NCI-H2171 treated with DMSO at 0.1 percent for 48 hours (cell line): ENCODE results near the gene SDK1.
"Not testable (repeated sequence)": the region's sequence is repeated elsewhere in the genome, so short reads cannot be mapped to it uniquely, and the experiment has no call there.

Source experiments
- DNase-seq: peaks from one replicate; lab custom pipeline; 2025; lab: John Stamatoyannopoulos, UW

Gene SDK1

GRCh38 chr7:3957472-3958108, 656.5 kb downstream of the SDK1 start:
- DNase-seq: no peak

GRCh38 chr7:3958109-3958483, 657.0 kb downstream of the SDK1 start:
- DNase-seq: no peak

GRCh38 chr7:3959364-3959763, 658.3 kb downstream of the SDK1 start:
- no peak for DNase-seq

- no peak for DNase-seq
Measured at GRCh38 chr7:3960050-3960763, 659.2 kb downstream of the SDK1 start.

GRCh38 chr7:3960942-3961341, 659.9 kb downstream of the SDK1 start:
- DNase-seq: no peak

- DNase-seq: no peak
Measured at GRCh38 chr7:3961857-3962503, 660.9 kb downstream of the SDK1 start.

- not testable (repeated sequence) for DNase-seq
Measured at GRCh38 chr7:3963768-3964167, 662.7 kb downstream of the SDK1 start.

- DNase-seq: no peak
Measured at GRCh38 chr7:3964980-3965606, 664.0 kb downstream of the SDK1 start.

GRCh38 chr7:3965794-3966395, 664.8 kb downstream of the SDK1 start:
- DNase-seq: no peak

GRCh38 chr7:3968234-3968633, 667.2 kb downstream of the SDK1 start:
- DNase-seq: no peak

GRCh38 chr7:3969286-3969685, 668.2 kb downstream of the SDK1 start:
- DNase-seq: no peak

- no peak for DNase-seq
Measured at GRCh38 chr7:3971323-3971722, 670.3 kb downstream of the SDK1 start.

GRCh38 chr7:3973264-3973663, 672.2 kb downstream of the SDK1 start:
- DNase-seq: no peak

- DNase-seq: no peak
Measured at GRCh38 chr7:3974329-3974728, 673.3 kb downstream of the SDK1 start.

- no peak for DNase-seq
Measured at GRCh38 chr7:3975371-3975770, 674.3 kb downstream of the SDK1 start.

GRCh38 chr7:3977391-3977790, 676.3 kb downstream of the SDK1 start:
- no peak for DNase-seq

GRCh38 chr7:3978839-3979238, 677.8 kb downstream of the SDK1 start:
- DNase-seq: no peak

- no peak for DNase-seq
Measured at GRCh38 chr7:3979611-3980299, 678.7 kb downstream of the SDK1 start.

- no peak for DNase-seq
Measured at GRCh38 chr7:3980300-3980643, 679.2 kb downstream of the SDK1 start.

GRCh38 chr7:3981281-3981680, 680.2 kb downstream of the SDK1 start:
- no peak for DNase-seq

GRCh38 chr7:3984456-3984855, 683.4 kb downstream of the SDK1 start:
- no peak for DNase-seq

GRCh38 chr7:3986927-3987326, 685.9 kb downstream of the SDK1 start:
- DNase-seq: no peak
